Esophagus mucosa (tissue), 1 donor: ENCODE measurements around the gene TNFRSF11A. TPM values are rescaled to one million over a fixed set of nuclear protein-coding genes. Genes with fewer than 3 reads are reported as not detected.

Experiments
- ATAC-seq: fragments of 200-7000 bp; cut with Tn5 transposase; one replicate; pipeline ENCODE4 v1.9.1; 2020
- total RNA-seq: library from RNA; stranded (reverse); gene quantifications from one replicate; pipeline ENCODE4 v1.2.4, GENCODE V29; 2023
- donor health status: DM: yes; HTN: yes; CAD: no.

The TNFRSF11A gene
- 5.7 TPM for total RNA-seq

DNA sequence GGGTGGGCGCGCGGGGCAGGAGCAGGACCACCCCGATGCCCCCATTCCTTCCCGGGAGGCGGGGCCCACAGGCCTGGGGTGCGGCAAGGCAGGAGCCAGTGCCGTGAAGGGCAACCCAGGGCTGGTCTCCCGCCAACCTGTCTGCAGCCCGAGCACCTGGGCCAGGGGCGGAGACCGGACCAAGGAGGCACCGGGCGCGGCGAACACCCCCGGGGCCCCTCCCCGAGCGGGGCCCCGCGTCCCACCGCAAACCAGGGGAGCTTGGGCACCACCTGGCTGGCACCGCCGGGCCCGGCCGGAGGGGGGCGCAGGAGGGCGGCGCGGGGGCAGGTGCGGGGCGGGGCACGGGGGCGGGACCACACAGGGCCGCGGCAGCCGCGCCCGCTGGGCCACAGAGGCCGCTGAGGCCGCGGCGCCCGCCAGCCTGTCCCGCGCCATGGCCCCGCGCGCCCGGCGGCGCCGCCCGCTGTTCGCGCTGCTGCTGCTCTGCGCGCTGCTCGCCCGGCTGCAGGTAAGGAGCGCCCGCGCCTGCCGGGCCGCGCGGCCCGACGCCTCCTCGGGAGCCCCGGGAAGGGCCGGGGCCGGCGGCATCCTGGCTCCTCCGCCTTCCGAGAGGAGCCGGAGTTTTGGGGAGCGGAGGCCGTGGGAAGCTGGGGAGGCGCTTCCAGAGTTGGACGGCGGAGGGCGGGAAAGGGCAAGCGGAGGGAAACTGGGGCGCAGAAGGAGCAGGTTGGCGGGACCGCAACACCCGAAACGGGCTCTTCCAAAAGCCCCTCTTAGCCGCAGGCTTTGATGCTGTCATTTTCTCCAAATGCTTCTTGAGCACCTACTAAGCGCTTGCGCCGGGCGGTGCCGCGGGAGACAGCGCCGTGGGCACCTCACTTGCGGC lies at the start of gene TNFRSF11A:
Gene TNFRSF11A, plus strand, starts transcription at position 394 of the 889 bp plus-strand sequence. Its CDS starts 43 bp downstream, at position 437.
- peak; percentile 88 for ATAC-seq

DNA sequence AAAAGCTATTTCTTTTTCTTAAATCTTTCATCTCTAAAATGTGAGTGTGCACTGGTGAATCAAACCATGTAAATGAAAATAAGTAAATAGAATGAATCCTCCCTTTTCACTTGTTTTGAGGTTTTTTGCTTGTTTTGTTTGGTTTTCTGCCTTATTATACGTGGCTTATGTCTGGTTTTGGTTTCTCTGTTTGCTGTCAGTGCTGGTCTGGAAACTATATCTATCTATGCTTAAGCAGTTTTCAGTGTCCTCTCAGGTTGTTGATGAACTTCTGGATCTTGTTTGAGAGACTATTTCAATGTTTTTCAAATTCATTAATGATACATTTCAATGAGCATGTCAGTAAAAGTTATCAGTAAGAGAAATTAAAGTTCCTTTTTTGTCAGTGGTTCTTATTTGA lies 48.1 kb upstream of the TNFRSF11A start:
- ATAC-seq: no peak

DNA sequence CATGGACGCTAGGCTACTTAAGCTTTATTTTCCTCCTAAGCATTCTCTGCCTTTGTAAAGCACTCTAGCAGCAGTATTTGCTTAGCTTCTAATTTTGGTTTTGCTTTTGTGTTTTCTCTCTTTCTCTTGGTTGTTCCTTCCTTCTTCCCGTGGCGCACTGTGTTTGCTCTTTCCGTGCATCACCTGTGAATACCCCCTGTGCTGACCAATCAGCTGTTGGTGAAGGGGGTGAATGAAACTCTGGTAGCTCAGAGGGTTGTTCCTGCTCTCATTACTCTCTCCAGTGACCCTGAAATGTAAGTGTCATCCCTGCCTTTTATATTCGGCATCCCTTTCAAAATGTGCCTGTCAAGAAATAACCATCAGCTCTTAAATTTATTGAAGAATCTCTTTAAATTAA lies 45.5 kb upstream of the TNFRSF11A start:
- no peak for ATAC-seq

DNA sequence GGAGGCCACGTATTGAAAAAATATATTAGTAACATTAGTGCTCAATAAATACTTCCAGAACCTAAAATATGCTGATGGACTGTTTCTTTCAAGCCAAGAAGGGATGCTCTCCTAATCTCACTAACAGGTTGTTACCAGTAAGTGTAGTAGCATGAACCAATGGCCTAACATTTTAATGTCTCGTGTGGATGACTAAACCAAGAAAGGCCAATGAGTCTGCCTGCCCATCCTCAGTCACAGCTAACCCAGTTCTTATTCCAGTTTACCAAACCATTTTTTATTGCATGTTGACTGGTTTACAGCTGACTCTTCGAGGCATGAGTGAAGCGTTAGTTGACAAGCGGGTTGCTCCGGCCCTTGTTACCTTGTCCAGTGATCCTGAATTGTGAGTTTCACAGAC lies 45.1 kb upstream of the TNFRSF11A start:
- ATAC-seq: peak; percentile 62

DNA sequence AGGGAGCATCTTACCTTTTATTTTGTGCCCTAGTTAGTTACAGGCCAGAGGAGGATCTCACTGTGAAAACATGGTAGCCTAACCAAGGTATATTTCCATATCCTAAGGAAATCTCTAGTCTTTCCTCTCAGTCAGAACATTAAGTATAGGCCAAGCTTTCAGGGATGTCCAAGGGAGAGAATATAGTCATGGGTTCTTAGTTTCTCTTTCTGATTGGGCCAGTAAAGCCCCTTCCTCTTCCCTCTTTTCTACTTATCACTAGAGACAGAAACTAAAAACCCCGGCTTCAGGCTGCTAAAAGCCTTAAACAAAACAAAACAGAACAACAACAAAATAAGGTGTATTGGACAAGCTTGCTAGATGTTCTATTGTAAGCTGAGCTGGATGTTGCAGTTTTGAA lies 44.3 kb upstream of the TNFRSF11A start:
- no peak for ATAC-seq

DNA sequence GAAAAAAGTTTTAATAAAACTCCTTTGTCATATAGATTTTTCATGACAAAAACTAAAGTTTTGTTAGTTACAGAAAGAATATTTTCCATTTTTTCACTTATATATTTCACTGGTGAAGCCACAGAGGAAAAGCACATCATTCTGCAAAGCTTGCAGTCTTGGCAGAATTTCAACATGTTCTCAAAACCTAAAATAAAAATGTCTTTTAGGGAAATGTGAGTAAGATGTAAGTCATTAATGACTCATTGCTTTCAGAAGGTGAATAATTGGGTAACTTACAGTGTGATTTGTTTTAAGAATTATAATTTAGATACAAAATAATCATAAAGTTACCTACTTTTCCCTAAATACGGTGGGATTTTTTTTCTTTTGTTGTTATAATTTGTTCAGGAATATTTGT lies 43.4 kb upstream of the TNFRSF11A start:
- peak; percentile 31 for ATAC-seq

DNA sequence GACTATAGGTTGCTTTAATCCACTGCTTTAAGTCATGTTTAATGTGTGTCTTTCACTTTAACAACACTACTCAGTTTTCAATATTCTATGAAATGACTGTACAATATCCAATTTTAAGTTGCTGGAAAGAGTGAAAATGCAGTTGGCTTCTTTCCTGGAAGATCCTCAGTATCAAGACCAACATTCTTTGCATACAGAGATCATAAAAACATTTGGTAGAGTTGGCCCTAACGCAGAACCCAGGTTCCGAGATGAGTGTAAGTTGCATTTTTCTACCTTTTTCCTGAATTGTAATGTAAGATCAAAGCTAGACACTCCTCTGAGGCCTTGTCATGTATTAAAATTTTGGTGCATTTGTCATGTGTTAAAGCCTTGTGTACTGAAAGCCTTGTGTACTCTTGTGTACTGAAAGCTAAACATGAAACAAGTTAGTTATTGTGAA lies 42.9 kb upstream of the TNFRSF11A start:
- ATAC-seq: no peak

DNA sequence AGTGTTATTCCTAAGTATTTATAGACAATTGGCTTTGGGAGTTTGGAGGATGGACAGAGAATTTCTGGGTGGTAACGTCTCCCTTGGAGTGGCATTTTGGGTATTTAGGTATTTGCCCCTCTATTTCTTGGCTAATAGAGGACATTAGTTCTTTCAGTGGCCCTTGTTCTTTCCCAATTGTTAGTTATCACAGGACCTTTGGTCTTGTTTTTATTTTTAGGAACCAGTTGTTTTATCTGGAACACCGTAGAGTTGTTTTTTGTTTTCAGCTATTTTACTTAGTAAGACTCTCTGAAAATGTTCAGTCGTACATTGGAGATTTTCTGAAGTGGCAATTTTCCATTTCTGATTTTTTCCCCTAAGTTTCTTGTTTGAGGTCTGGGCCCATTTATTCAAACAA lies 40.5 kb upstream of the TNFRSF11A start:
- ATAC-seq: no peak

DNA sequence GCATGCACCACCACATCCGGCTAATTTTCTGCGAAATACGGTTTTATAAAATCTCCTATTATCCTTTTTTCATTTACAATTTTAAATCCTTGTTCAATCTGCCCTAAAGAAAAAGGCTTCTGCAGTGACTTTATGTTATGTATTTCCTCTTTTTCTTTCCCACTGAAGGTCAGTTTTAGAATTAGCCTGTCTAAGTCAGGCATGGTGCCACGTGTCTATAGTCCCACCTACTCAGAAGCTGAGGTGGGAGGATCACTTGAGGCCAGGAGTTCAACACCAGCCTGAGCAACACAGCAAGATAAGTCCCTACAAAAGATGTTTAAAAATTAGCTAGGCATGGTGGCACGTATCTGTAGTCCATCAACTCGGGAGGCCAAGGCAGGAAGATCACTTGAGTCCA lies 39.8 kb upstream of the TNFRSF11A start:
- ATAC-seq: no peak

DNA sequence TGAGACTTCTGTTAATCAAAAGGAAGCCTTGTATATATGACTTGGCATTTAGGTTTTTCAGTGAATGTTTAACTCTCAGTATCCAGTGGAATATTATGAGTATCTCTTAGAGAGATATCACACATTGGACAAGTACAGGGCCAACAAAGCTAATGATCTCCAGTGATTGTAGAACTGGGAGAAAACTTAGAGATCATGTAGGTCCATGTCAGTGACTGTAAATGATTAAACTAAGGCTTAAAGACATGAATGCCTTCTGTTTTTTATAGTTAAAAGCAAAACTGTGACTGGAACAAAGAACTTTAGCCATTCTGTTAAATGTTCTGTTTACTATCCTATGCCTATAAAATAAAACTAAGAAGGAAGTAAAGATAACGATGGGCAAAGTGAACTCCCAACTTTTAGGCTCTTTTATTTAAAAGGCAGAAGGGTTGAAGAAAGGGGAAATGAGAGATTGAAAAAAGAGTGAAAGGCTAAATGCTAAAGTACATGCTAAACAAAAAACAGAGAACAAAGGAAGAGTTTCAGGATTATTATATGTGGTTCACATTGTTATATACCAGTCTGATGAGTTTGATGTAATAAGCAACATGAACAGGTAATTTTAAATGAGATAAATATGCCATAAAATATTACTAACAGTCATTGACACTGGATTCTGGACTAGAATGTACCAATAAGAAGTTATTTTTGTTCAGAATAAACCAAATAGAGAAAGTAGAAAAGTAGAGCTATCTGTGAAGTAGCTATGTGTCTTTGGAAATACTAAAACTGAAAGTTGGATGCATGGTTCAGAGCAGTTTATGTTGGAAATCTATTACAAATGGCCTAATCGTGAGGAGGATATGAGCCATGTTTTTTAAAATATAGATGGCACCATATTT lies 37.1 kb upstream of the TNFRSF11A start:
- no peak for ATAC-seq

DNA sequence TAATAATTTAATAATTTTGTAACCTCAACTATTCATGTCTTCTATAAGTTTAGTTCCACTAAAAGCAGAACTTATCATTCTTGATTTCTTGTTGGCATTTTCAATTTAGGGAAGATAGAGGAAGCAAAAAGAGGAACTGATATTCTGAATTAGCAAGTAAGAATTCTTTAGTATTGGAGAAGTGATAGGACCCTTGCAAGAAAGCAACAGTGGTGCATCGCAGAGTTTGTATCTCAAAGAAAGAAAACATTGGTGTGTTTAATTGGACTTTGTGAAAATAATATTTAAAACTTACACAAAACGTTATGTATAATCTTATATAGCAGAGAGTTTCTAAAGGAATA lies 36.5 kb upstream of the TNFRSF11A start:
- no peak for ATAC-seq

DNA sequence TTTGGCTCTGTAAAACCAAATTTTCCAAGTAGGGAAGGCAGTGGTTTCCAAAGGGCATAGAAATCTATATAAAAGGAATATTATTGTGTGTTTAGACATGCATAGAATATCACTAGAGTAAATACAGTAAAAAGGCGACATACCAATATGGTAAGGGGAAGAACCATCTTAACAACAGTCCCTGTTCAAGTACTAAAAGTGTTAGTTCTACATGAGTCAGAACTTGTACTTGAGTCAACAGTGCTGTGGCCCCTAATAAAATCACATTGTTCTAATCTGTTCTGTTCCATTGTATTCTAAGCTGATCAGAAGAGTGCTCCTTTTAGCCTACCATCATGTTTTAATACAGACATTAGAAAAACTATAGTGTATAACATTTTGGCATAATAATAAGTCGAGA lies 36.1 kb upstream of the TNFRSF11A start:
- no peak for ATAC-seq

DNA sequence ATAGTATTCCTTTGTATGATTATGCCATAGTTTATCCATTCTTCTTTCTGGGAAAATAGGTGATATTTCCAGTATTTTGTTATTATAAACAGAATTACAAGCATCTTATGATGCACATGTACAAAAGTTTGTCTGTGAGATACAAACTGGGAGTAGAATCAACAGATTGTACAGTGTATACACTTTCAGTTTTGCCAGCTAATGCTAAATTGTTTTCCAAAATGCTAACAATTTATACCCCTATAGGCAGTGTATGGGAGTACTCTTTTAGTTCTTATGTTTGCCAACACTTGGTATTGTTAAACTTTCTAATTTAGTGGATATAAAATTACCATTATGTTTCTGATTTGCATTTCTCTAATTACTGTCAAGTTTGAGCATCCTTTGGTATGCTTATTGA lies 31.0 kb upstream of the TNFRSF11A start:
- ATAC-seq: no peak

DNA sequence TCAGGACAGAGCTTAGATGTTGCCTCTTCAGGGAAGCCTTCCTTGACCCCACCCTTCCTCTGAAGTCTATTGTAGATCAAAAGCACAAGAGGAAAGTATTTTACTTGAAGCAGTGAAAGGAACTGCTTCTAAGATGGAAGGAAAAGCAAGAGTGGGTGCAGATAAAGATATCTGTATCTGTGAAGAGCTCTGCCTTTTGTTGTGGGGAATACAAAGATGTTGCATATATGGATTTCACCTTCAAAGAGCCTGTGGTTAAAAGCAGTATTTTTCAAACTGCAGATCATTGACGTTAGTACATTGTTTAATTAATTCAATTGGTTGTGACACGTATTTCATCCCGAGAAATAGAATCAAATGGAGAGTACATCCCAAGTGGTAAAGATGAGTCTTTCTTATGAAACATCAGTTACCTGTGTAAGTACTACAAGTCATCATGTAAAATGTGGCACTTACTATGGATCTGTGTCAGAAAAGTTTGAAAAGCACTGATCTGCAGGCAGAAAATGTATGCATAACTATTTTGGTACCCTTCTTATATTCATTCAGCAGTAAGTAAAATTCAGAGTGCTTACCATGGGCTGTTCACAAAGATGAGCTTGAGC lies 24.6 kb upstream of the TNFRSF11A start:
- ATAC-seq: no peak

DNA sequence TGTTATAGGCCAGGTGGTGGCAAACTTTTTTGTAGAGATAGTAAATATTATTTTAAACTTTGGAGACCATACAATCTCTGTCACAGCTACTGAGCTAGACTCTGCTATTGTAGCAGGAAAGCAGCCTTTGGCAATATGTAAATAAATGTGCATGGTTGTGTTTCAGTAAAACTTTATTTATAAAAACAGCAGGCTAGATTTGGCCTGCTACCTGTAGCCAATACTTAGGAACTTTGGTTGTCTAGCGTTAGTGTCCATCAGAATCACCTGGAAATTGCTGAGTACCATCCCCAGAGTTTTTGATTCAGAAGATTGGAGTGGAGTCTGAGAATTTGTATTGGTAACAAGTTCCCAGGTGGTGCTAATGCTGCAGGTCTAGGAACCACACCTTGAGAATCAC lies 23.8 kb upstream of the TNFRSF11A start:
- ATAC-seq: no peak

DNA sequence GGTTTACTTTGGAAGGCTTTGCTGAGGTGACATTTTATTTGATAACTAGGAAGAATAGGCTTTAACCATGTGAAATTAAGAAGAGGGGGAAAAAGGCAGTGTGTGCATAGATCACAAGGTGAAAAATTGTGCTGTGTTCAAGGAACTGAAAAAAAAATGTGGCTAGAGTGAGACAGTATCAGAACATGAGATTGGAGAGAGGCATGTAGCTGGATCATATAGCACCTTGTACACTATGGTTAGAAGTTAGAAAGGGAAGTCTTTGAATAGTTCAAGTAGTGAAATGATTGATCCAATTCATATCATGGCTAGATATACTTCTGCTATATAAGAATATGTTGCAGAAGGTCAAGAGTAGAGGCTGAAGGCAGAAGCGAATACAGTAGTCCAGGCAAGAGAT lies 12.3 kb upstream of the TNFRSF11A start:
- ATAC-seq: peak; percentile 13

DNA sequence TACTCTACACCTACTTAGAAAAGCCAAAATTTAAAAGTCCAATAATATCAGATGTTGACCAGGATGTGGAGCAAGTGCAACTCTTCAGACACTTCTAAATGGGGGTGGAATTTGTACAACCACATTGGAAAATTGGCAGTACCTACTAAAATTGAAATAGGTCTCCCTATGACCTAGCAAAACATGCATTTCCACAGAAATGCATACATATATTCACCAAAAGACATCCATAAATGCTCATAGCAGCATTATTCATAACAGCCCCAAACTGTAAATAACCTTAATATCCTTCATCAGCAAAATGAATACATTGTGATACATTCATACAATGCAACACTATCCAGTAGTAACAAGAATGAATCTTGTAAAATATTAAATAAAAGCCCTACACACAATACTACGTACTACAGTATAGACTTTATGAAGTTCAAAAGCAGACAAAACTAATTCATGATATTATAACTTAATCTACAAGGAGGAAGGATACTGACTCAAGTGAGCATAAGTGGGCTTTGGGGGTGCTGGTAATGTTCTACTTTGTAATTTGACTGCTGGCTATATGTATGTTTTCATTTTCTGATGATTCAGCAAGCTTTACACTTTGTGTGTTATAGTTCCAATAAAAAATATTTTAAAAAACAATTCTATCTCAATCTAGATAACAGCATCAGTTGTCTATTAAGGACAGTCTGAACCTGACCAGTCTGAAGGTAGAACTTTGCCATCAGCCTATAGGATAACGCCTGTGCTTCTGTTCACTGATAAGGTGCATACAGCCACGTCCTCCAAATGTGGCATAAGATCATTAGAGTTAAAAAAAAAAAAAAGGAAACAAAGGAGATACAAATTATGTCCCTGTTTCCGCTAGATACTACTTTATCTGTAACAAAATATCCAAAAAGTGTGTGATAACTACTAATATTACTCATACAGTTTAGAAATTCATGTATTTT lies 6.6 kb upstream of the TNFRSF11A start:
- no peak for ATAC-seq

DNA sequence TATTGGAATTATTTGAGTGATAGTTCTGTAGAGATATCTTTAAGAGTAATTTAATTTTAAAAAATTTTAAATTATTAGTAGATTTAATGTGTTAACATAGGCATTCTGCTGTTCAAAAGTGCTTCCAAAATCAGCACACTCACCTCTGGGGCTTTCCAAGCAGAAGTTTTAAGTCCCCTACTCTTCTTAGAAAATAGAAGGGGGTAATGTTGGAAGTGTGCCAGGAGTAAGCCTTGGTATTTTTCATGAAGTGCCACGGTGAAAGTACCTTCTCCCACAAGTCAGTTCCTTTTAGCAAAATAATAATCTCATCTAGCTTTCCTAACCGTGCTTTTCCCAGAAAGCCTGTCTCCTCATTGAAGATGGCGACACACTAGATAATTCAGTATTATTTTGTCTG lies 3.9 kb upstream of the TNFRSF11A start:
- ATAC-seq: no peak

DNA sequence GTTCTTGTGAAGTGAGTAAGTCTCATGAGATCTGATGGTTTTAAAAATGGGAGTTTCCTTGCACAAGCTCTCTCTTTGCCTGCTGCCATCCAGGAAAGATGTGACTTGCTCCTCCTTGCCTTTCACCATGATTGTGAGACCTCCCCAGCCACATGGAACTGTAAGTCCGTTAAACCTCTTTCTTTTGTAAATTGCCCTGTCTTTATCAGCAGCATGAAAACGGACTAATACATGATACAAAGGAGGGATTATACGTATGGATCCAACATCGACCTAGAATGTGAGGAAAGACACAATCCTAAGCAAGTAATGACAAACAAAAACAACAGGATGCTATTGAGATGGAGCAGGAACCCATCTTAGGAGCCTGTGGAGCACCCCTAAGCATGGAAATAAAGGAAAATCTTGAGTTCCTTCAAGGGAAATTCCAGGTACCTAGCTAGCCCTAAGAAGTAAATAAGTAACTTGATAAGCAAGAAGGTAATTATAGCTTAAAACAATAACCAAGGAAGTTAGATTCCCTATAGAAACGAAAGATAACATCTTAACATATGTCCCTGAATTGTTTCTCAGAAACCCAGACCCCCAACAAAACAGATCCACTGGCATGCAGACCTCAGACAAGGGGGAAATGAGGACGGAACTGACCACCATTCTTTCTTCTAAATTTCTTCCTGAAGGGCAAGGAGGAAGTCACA lies 1.5 kb upstream of the TNFRSF11A start:
- no peak for ATAC-seq

DNA sequence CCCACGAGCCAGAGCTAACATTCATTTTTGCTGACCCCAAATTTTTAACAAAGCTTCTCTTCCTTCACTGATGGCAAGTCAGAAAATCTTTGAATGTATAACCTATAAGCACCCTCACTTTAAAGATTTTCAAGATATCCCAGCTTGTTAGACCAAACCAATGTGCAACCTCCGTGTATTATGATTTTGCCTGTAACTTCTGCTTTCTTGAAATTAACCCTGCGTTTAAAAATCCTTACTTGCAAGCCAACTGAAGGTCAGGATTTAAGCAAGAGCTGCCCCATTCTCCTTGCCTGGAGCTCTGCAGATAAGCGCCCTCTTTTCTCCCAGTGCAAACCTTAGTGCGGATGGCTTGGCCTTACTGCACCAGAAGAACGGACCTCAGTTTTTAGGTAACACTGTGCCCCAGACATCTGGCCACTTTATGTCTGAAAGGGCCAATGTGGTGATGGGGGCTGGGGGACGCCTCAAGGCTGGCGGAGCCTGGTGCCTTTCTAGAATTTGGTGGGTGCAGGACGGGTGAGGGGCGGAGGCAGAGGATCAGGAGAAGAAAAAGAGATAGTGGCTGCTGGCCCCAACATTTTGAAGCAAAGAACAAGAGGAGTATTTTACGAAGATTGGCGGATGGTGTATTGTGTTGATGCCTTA lies 805 bp upstream of the TNFRSF11A start:
- no peak for ATAC-seq
